ENCODE results near the gene RTN4R. TPM values are rescaled to one million over a fixed set of nuclear protein-coding genes. Genes with fewer than 3 reads are reported as not detected.

The RTN4R gene
- total and polyA plus RNA-seq, 5 donors from 2014 or later = 1.2 to 3.3 (median 1.3) TPM

DNA sequence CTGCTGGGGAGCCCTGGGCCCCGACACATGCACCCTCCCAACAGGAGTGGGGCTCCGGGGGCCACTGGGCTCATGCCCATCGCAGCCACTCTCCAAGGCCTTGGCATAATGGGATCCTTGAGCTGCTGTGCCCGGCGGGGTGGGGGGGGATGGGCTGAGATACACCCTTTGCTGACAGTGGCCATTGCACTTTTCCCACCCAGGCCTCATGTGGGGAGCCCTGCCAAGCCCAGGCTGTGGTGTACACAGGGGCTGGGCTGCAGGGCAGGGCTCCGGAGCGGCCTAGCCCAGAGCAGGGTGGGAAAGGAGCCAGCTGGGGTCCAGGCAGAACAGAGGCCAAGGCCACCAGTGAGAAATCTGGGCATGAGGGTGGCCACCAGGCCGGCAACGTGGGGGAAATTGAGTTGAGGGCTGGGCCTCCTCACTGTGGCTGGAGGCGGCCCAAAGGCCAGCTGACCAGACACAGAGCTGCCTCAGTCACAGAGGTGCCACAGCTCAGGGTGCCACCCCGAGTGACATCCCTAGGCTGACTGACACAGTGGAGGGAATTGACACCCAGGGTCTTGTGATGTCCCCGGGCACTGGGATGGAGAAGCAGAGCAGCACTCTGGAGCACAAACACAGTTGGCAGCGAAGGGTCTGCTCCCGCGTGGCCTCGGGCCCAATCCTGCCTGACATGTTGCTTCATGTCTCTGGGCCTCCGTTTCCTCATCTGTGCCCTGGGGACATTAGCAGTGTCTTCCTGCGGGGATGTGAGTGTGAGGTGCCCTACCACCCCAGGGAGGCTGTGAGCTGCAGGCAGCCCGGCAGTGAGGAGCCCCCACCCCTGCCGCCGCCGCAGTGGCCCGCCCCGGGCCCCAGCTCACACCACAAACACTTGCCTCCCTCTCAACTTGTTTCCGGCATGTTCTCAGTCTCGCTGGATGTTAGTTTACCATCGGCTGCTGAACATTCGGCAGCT, 30.4 kb downstream of the RTN4R start:
- DNase-seq (peak in 2 of 3 donors; percentile 63 to 70), ATAC-seq (ENCODE audit: low read depth in 2 of 2) (peak; percentile 66 to 74)
- Histone ChIP-seq H3K9me3 (ENCODE audit: control insufficient read depth in 2 of 2, low read length in 2 of 2) (no peaks in the 10 kb centered on the region), H3K27ac (ENCODE audit: insufficient read depth, low read length, poor library complexity, severe bottlenecking) (peak overlapping the region; percentile 63), H3K4me1 (ENCODE audit: control insufficient read depth, insufficient read depth, low read length, poor library complexity, severe bottlenecking) (peaks cover 40% of the 10 kb centered on the region), H3K27me3 (ENCODE audit: control insufficient read depth, insufficient read depth, low read length) (no peaks in the 10 kb centered on the region), H3K36me3 (ENCODE audit: control insufficient read depth, insufficient read depth, low read length) (no peaks in the 10 kb centered on the region), H3K4me3 (ENCODE audit: low read depth, low read length) (no peak overlapping the region)
- no peaks in the 10 kb centered on the region for H3K27me3 Mint-ChIP-seq
- H3K27ac Mint-ChIP-seq = peak overlapping the region in 2 of 3 donors; percentile 71 to 89
- peak overlapping the region; percentile 7 to 52 (median 42) for H3K4me3 Mint-ChIP-seq
- no peaks in the 10 kb centered on the region for H3K36me3 Mint-ChIP-seq
- H3K9me3 Mint-ChIP-seq = no peaks in the 10 kb centered on the region
- H3K4me1 Mint-ChIP-seq = peaks cover 0 to 30% (median 3%) of the 10 kb centered on the region in 4 donors

DNA sequence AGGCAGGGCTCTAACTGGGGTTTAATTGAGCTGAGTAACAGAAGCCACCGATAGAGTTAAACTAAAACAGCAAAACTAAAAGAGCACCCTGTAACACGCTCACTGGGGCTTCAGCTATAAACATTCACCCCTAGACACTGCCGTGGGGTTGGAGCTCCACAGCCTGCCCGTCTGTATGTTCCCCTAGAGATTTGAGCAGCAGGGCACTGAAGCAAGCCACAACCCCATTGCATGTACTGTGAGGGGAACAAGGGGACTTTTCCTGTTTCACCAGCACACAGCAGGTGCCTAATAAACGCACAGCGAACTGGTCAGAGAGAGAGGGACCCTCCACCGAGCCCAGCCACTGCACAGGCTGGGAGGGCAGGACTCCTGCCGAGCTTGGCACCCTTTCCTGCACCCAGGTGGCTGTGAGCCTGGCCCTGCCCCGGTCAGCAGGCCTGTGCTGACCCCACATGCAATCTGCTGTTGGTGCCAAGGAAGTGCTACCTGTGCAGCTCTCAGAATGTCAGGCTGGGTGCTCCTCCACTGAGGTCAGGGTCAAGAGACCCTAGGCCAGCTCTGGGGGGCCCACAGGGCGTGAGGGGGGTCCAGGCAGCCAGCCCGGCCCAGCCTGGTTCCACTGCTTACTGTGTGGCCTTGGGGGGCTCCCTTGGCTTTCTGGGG, 31.9 kb downstream of the RTN4R start:
- DNase-seq (no peak), ATAC-seq (ENCODE audit: low read depth in 2 of 2) (no peak)
- H3K4me3 Mint-ChIP-seq = no peak overlapping the region
- no peaks in the 10 kb centered on the region for H3K9me3 ChIP-seq (ENCODE audit: control insufficient read depth in 2 of 2, low read length in 2 of 2)
- no peaks in the 10 kb centered on the region for H3K27me3 Mint-ChIP-seq
- H3K4me3 ChIP-seq (ENCODE audit: low read depth, low read length) = no peak overlapping the region
- peaks cover 0 to 23% (median under 1%) of the 10 kb centered on the region in 4 donors for H3K4me1 Mint-ChIP-seq
- H3K36me3 Mint-ChIP-seq = no peaks in the 10 kb centered on the region
- H3K4me1 ChIP-seq (ENCODE audit: control insufficient read depth, insufficient read depth, low read length, poor library complexity, severe bottlenecking) = peaks cover 35% of the 10 kb centered on the region
- H3K27me3 ChIP-seq (ENCODE audit: control insufficient read depth, insufficient read depth, low read length) = no peaks in the 10 kb centered on the region
- H3K27ac ChIP-seq (ENCODE audit: insufficient read depth, low read length, poor library complexity, severe bottlenecking) = no peak overlapping the region
- H3K36me3 ChIP-seq (ENCODE audit: control insufficient read depth, insufficient read depth, low read length) = no peaks in the 10 kb centered on the region
- H3K27ac Mint-ChIP-seq = peak overlapping the region in 1 of 3 donors; percentile 71
- H3K9me3 Mint-ChIP-seq = no peaks in the 10 kb centered on the region

DNA sequence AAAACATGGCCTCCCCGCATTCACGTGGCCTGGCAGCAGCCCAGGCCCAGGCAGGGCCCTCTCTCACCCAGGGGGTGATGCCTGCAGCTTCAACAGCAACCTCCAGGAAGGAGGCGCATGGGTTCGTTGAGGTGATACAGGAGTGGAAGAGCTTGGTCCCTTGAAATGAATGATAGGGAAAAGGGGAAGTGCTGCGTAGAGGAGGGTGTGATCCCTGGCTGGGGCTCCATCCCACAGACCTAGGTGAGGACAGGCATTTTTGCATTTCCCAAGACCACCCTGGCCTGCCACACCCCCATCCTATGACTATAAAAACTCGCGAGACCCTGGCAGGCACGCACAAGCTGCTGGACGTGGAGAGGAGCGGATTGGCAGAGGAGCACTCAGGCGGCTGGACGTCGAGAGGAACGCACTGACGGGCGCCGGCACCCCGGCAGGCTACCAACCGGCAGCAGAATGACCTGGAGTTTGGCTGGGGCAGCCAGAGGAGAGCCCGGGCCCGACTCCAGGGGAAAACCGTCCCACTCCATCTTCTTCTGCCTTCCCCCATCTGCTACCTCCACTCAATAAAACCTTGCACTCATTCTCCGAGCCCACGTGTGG, 32.6 kb downstream of the RTN4R start:
- H3K27me3 Mint-ChIP-seq = no peaks in the 10 kb centered on the region

DNA sequence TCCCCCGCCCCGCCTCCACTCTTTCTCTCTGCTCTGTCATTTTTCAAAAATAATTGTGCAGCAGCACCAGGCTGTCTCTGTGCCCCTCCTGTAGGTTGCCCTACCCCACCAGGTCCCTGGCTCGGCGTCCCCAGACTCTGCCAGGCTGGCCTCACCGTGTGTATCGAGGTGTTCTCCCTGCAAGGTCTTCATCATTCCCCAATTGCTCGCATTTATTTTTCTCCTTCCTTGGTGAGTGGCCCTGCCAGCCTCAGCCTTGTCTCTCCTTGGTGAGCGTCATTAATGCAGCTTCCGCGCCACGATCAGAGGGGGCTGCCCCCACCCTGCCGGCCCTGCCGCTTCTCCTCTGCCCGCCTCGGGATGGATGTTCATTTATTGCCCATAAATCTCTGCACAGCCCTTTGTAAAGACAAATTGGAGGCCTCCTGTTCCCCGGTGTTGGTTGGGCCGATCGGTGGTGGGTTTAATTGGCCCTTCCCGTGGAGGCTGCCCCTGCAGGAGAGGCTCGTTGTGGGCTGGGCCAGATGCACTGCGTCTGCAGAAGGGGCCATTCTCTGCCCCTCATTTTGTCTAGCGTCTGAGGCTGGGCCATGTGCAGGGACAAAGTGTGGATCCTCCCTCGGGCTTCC, 33.2 kb downstream of the RTN4R start:
- no peak for DNase-seq
- H3K27ac Mint-ChIP-seq = no peak overlapping the region
- Histone ChIP-seq H3K4me3 (ENCODE audit: low read depth, low read length) (no peak overlapping the region), H3K36me3 (ENCODE audit: control insufficient read depth, insufficient read depth, low read length) (no peaks in the 10 kb centered on the region), H3K4me1 (ENCODE audit: control insufficient read depth, insufficient read depth, low read length, poor library complexity, severe bottlenecking) (peaks cover 24% of the 10 kb centered on the region), H3K27me3 (ENCODE audit: control insufficient read depth, insufficient read depth, low read length) (no peaks in the 10 kb centered on the region), H3K9me3 (ENCODE audit: control insufficient read depth in 2 of 2, low read length in 2 of 2) (no peaks in the 10 kb centered on the region), H3K27ac (ENCODE audit: insufficient read depth, low read length, poor library complexity, severe bottlenecking) (no peak overlapping the region)
- no peaks in the 10 kb centered on the region for H3K9me3 Mint-ChIP-seq
- no peaks in the 10 kb centered on the region for H3K36me3 Mint-ChIP-seq
- H3K4me1 Mint-ChIP-seq = peaks cover 0 to 23% (median under 1%) of the 10 kb centered on the region in 4 donors
- no peak for ATAC-seq (ENCODE audit: low read depth in 2 of 2)
- H3K27me3 Mint-ChIP-seq = no peaks in the 10 kb centered on the region
- H3K4me3 Mint-ChIP-seq = no peak overlapping the region

More for the DNA sequence above, 32.6 kb downstream of the RTN4R start:
- no peaks in the 10 kb centered on the region for H3K9me3 Mint-ChIP-seq
- no peak for ATAC-seq (ENCODE audit: low read depth in 2 of 2)
- no peaks in the 10 kb centered on the region for H3K36me3 Mint-ChIP-seq
- Histone ChIP-seq H3K4me1 (ENCODE audit: control insufficient read depth, insufficient read depth, low read length, poor library complexity, severe bottlenecking) (peaks cover 30% of the 10 kb centered on the region), H3K27ac (ENCODE audit: insufficient read depth, low read length, poor library complexity, severe bottlenecking) (no peak overlapping the region), H3K9me3 (ENCODE audit: control insufficient read depth in 2 of 2, low read length in 2 of 2) (no peaks in the 10 kb centered on the region), H3K4me3 (ENCODE audit: low read depth, low read length) (no peak overlapping the region), H3K27me3 (ENCODE audit: control insufficient read depth, insufficient read depth, low read length) (no peaks in the 10 kb centered on the region), H3K36me3 (ENCODE audit: control insufficient read depth, insufficient read depth, low read length) (no peaks in the 10 kb centered on the region)
- H3K27ac Mint-ChIP-seq = no peak overlapping the region
- no peak for DNase-seq
- H3K4me1 Mint-ChIP-seq = peaks cover 0 to 23% (median under 1%) of the 10 kb centered on the region in 4 donors
- H3K4me3 Mint-ChIP-seq = no peak overlapping the region

DNA sequence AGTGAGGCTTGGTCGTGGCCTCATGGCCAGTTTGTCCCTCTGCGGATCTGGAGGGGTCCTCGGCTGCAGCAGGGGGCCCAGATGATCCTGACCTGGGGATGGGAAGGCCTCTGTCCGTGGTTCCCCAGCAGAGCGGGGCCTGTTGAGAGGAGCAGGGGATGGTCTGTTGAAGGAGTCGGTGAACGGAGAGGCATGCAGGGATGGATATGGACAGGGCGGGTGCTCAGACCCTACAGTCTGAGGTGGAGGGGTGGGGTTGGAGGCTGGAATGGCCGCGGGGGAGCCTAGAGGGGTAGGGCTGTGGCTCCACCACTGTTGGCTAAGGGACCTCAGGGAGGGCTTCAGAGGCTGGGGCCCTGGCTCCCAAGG, 33.8 kb downstream of the RTN4R start:
- Mint-ChIP-seq H3K27me3 (no peaks in the 10 kb centered on the region), H3K27ac (no peak overlapping the region), H3K9me3 (no peaks in the 10 kb centered on the region), H3K4me3 (no peak overlapping the region), H3K4me1 (peaks cover 0 to 17% (median under 1%) of the 10 kb centered on the region in 4 donors), H3K36me3 (no peaks in the 10 kb centered on the region)
- Histone ChIP-seq H3K36me3 (ENCODE audit: control insufficient read depth, insufficient read depth, low read length) (no peaks in the 10 kb centered on the region), H3K4me1 (ENCODE audit: control insufficient read depth, insufficient read depth, low read length, poor library complexity, severe bottlenecking) (peaks cover 18% of the 10 kb centered on the region), H3K9me3 (ENCODE audit: control insufficient read depth in 2 of 2, low read length in 2 of 2) (no peaks in the 10 kb centered on the region), H3K27me3 (ENCODE audit: control insufficient read depth, insufficient read depth, low read length) (no peaks in the 10 kb centered on the region), H3K27ac (ENCODE audit: insufficient read depth, low read length, poor library complexity, severe bottlenecking) (no peak overlapping the region), H3K4me3 (ENCODE audit: low read depth, low read length) (no peak overlapping the region)
- ATAC-seq (ENCODE audit: low read depth in 2 of 2) (no peak), DNase-seq (no peak)

GRCh38 chr22:20233351-20234313, 34.5 kb downstream of the RTN4R start:
- Mint-ChIP-seq H3K36me3 (no peaks in the 10 kb centered on the region), H3K4me1 (peaks cover 0 to 17% (median under 1%) of the 10 kb centered on the region in 4 donors), H3K27ac (no peak overlapping the region), H3K4me3 (no peak overlapping the region), H3K9me3 (no peaks in the 10 kb centered on the region), H3K27me3 (no peaks in the 10 kb centered on the region)
- Histone ChIP-seq H3K4me3 (ENCODE audit: low read depth, low read length) (no peak overlapping the region), H3K9me3 (ENCODE audit: control insufficient read depth in 2 of 2, low read length in 2 of 2) (no peaks in the 10 kb centered on the region), H3K36me3 (ENCODE audit: control insufficient read depth, insufficient read depth, low read length) (no peaks in the 10 kb centered on the region), H3K27me3 (ENCODE audit: control insufficient read depth, insufficient read depth, low read length) (no peaks in the 10 kb centered on the region), H3K4me1 (ENCODE audit: control insufficient read depth, insufficient read depth, low read length, poor library complexity, severe bottlenecking) (peaks cover 11% of the 10 kb centered on the region), H3K27ac (ENCODE audit: insufficient read depth, low read length, poor library complexity, severe bottlenecking) (no peak overlapping the region)
- ATAC-seq (ENCODE audit: low read depth in 2 of 2) = no peak
- no peak for DNase-seq

All from CD4-positive, CD25-positive, alpha-beta regulatory T cell (primary cell).